Upper lobe of left lung (tissue), 6 donors: ENCODE data around the gene EEF1A2. TPM values are rescaled to one million over a fixed set of nuclear protein-coding genes. Genes with fewer than 3 reads are reported as not detected.

Experiments used
- ATAC-seq, 2 donors: fragments of 200-7000 bp; cut with Tn5 transposase; one replicate each; pipeline ENCODE4 v1.9.1; 2022; ENCODE audit warnings: mild to moderate bottlenecking in 2 of 2, moderate library complexity in 2 of 2; ENCODE audit not compliant: low FRiP score in 2 of 2
- DNase-seq, 2 donors: peaks; one replicate each; pipeline ENCODE4 v3.0.0-alpha.2; 2019 to 2020
- H3K27ac ChIP-seq, 4 donors: fragments of 200-600 bp; sonication (generic); one replicate each; pipeline ENCODE4 v1.5.1; 2016 to 2019
- H3K27me3 ChIP-seq, 4 donors: fragments of 200-600 bp; sonication (generic); one replicate each; pipeline ENCODE4 v1.5.1; 2017 to 2019
- H3K36me3 ChIP-seq, 4 donors: fragments of 200-600 bp; sonication (generic); one replicate each; pipeline ENCODE4 v1.5.1; 2016 to 2019
- H3K4me1 ChIP-seq, 4 donors: fragments of 200-600 bp; sonication (generic); one replicate each; pipeline ENCODE4 v1.5.1; 2018 to 2019
- H3K4me3 ChIP-seq, 4 donors: fragments of 200-600 bp; sonication (generic); one replicate each; pipeline ENCODE4 v1.5.1; 2017 to 2019; ENCODE audit warnings: mild to moderate bottlenecking in 2 of 4, moderate library complexity in 1 of 4
- H3K9me3 ChIP-seq, 4 donors: fragments of 200-600 bp; sonication (generic); one replicate each; pipeline ENCODE4 v1.5.1; 2018 to 2019
- CTCF ChIP-seq, 6 experiments: fragments of 450-650 bp in 4 of 6; fragments of 200-600 bp in 2 of 6; sonication (generic) in 2 of 6; IDR thresholded peaks; one replicate each; pipeline ENCODE4 v1.5.1; 2016 to 2019; ENCODE audit warnings: antibody characterized with exemption in 6 of 6
- EP300 ChIP-seq, 4 donors: sonication (generic); formaldehyde crosslinking; IDR thresholded peaks; one replicate each; pipeline ENCODE4 v1.5.1; 2017; ENCODE audit warnings: antibody characterized with exemption in 4 of 4, control low read depth in 2 of 4
- POLR2A ChIP-seq, 4 donors: fragments of 450-650 bp; IDR thresholded peaks; one replicate each; pipeline ENCODE4 v1.5.1; 2016 to 2017; ENCODE audit warnings: antibody characterized with exemption in 4 of 4, mild to moderate bottlenecking in 2 of 4
- POLR2AphosphoS5 ChIP-seq, 2 donors: sonication (generic); formaldehyde crosslinking; IDR thresholded peaks; one replicate each; pipeline ENCODE4 v1.5.1; 2017; ENCODE audit warnings: antibody characterized with exemption in 2 of 2
- WGBS, 2 donors: methylation state at CpG; one replicate each; pipeline ENCODE4 v1.1.5; 2017 to 2018; 5-methylcytosine and 5-hydroxymethylcytosine counted together
- total RNA-seq, 6 donors: library from RNA; depleted of rRNA in 4 of 6; stranded (reverse); fragments of >200 nt in 4 of 6; gene quantifications; one replicate each; pipeline versions ENCODE4 v1.1.0 to v1.2.1, GENCODE V29; 2016 to 2021
- donor health status: DM: no; HTN: no; CAD: no; lungs with moderate emphysema.
- donor health status: DM: no; HTN: yes; CAD: no; lungs with severe emphysema.

EEF1A2 gene
- total RNA-seq, 6 donors from 2014 or later = 0.61 to 1.6 (median 1.1) TPM; not detected in 2

- DNase-seq (peak in 1 of 2 donors; percentile 28), ATAC-seq (no peak)
- Histone ChIP-seq H3K4me3 (no peak overlapping the region), H3K9me3 (no peaks in the 10 kb centered on the region), H3K36me3 (no peaks in the 10 kb centered on the region), H3K27me3 (peaks cover 0 to 6% (median under 1%) of the 10 kb centered on the region in 4 donors), H3K27ac (no peak overlapping the region), H3K4me1 (peaks cover 0 to 5% (median 2%) of the 10 kb centered on the region in 4 donors)
- WGBS, 2 donors = 90 to 91% methylated on average over 5 of the region's 5 CpGs
- TF ChIP-seq EP300 (IDR thresholded peaks at IDR 0.05) (no peak), POLR2AphosphoS5 (IDR thresholded peaks at IDR 0.05) (no peak), POLR2A (IDR thresholded peaks at IDR 0.05) (no peak), CTCF (IDR thresholded peaks at IDR 0.05) (no peak)
Measured at GRCh38 chr20:63449025-63449424, 49.9 kb downstream of the EEF1A2 start.

GRCh38 chr20:63448031-63448430 lies 50.9 kb downstream of the EEF1A2 start:
- Histone ChIP-seq H3K36me3 (no peaks in the 10 kb centered on the region), H3K4me1 (no peaks in the 10 kb centered on the region), H3K9me3 (no peaks in the 10 kb centered on the region), H3K27ac (no peak overlapping the region), H3K4me3 (no peak overlapping the region), H3K27me3 (no peaks in the 10 kb centered on the region)
- TF ChIP-seq EP300 (IDR thresholded peaks at IDR 0.05) = no peak
- TF ChIP-seq CTCF (IDR thresholded peaks at IDR 0.05) = no peak
- no peak for TF ChIP-seq POLR2AphosphoS5 (IDR thresholded peaks at IDR 0.05)
- no peak for TF ChIP-seq POLR2A (IDR thresholded peaks at IDR 0.05)
- WGBS, 2 donors = 44 to 55% methylated on average over 18 of the region's 18 CpGs
- ATAC-seq = no peak
- DNase-seq = no peak

GRCh38 chr20:63447320-63447719 lies 51.6 kb downstream of the EEF1A2 start:
- WGBS, 2 donors = 79 to 82% methylated on average over 16 of the region's 16 CpGs
- H3K27me3 ChIP-seq = no peaks in the 10 kb centered on the region
- H3K4me1 ChIP-seq = no peaks in the 10 kb centered on the region
- ATAC-seq = no peak
- H3K27ac ChIP-seq = no peak overlapping the region
- no peaks in the 10 kb centered on the region for H3K9me3 ChIP-seq
- TF ChIP-seq POLR2A (IDR thresholded peaks at IDR 0.05) = no peak
- no peak for TF ChIP-seq POLR2AphosphoS5 (IDR thresholded peaks at IDR 0.05)
- no peak for TF ChIP-seq CTCF (IDR thresholded peaks at IDR 0.05)
- TF ChIP-seq EP300 (IDR thresholded peaks at IDR 0.05) = no peak
- no peaks in the 10 kb centered on the region for H3K36me3 ChIP-seq
- DNase-seq = no peak
- H3K4me3 ChIP-seq = no peak overlapping the region

- peak in 1 of 2 donors; percentile 62 for DNase-seq
- Histone ChIP-seq H3K36me3 (no peaks in the 10 kb centered on the region), H3K4me1 (no peaks in the 10 kb centered on the region), H3K27ac (no peak overlapping the region), H3K4me3 (no peak overlapping the region), H3K9me3 (no peaks in the 10 kb centered on the region), H3K27me3 (no peaks in the 10 kb centered on the region)
- WGBS, 2 donors = 46 to 60% methylated on average over 8 to 23 of the region's 31 CpGs
- ATAC-seq = no peak
- TF ChIP-seq POLR2AphosphoS5 (IDR thresholded peaks at IDR 0.05) (no peak), CTCF (IDR thresholded peaks at IDR 0.05) (no peak), EP300 (IDR thresholded peaks at IDR 0.05) (no peak), POLR2A (IDR thresholded peaks at IDR 0.05) (no peak)
Measured at GRCh38 chr20:63446216-63447024, 52.5 kb downstream of the EEF1A2 start.
